Kidney (tissue), 22 donors: ENCODE measurements around the gene MYO7A. TPM values are rescaled to one million over a fixed set of nuclear protein-coding genes. Genes with fewer than 3 reads are reported as not detected.

ENCODE experiments used
- DNase-seq, 5 donors: peaks; one replicate each; pipeline ENCODE4 v3.0.0-alpha.2; 2013 to 2020
- FAIRE-seq: peaks from 2 replicates; lab custom pipeline; 2012; peaks lifted over from hg19 to GRCh38; lab: Jason Lieb, UNC
- H3K27ac ChIP-seq, 2 donors: one replicate each; pipeline ENCODE4 v1.7.0; 2013; ENCODE audit warnings: low read depth in 2 of 2, low read length in 2 of 2, inconsistent platforms in 1 of 2
- H3K27me3 ChIP-seq: one replicate; pipeline ENCODE4 v1.7.1; 2013; ENCODE audit warnings: low read length, inconsistent platforms; ENCODE audit not compliant: control insufficient read depth, insufficient read depth
- H3K36me3 ChIP-seq, 3 donors: one replicate each; pipeline versions ENCODE4 v1.7.0 to v1.7.1; 2013; ENCODE audit warnings: low read length in 3 of 3, control low read depth in 1 of 3, inconsistent platforms in 1 of 3; ENCODE audit not compliant: insufficient read depth in 3 of 3, control insufficient read depth in 2 of 3
- H3K4me1 ChIP-seq, 3 donors: one replicate each; pipeline versions ENCODE4 v1.7.0 to v1.7.1; 2013; ENCODE audit warnings: low read length in 3 of 3, inconsistent platforms in 1 of 3, low read depth in 1 of 3; ENCODE audit not compliant: control insufficient read depth in 2 of 3, insufficient read depth in 2 of 3
- H3K4me3 ChIP-seq, 3 donors: one replicate each; pipeline versions ENCODE4 v1.7.0 to v1.8.1; 2013; ENCODE audit warnings: low read length in 3 of 3, control low read depth in 1 of 3, inconsistent platforms in 1 of 3
- H3K9ac ChIP-seq, 3 donors: one replicate each; pipeline versions ENCODE4 v1.7.0 to v1.7.1; 2013; ENCODE audit warnings: low read length in 3 of 3, control low read depth in 1 of 3, inconsistent platforms in 1 of 3
- H3K9me3 ChIP-seq, 3 donors: one replicate each; pipeline versions ENCODE4 v1.7.0 to v1.7.1; 2013; ENCODE audit warnings: low read length in 3 of 3, control low read depth in 1 of 3, inconsistent platforms in 1 of 3; ENCODE audit not compliant: control insufficient read depth in 2 of 3, insufficient read depth in 1 of 3
- CTCF ChIP-seq: IDR thresholded peaks from 3 replicates; pipeline ENCODE4 v1.5.1; 2012; ENCODE audit warnings: mild to moderate bottlenecking, moderate library complexity, borderline replicate concordance; ENCODE audit not compliant: insufficient read depth; ENCODE audit errors: extremely low read depth
- intact Hi-C: fragments of 100-400 bp; cut with DNase I; formaldehyde crosslinking; loops from one replicate; pipeline ENCODE4 v1.11.1; 2022
- long read RNA-seq, 10 donors: library from polyadenylated mRNA in 1 of 10; unstranded in 1 of 10; transcript quantifications; one replicate each; pipeline ENCODE4 v2.0.0 and lab custom pipeline, GENCODE V29; 2021 to 2026
- polyA plus RNA-seq: library from polyadenylated mRNA; stranded (reverse); fragments of 350-450 nt; fragmentation: Illumina TruSeq; extraction: RNeasy Lipid Tissue Mini Kit (QIAGEN cat#74804); gene quantifications from one replicate; pipeline ENCODE4 v1.2.3, GENCODE V29; 2014; ENCODE audit warnings: low read depth, low replicate concordance; ENCODE audit not compliant: insufficient read depth
- total RNA-seq: library from RNA; stranded (reverse); fragmentation: NEBNext Ultra II Directional; extraction: Animal tissue kit (Norgen Biotek cat#: 25700); gene quantifications from one replicate; pipeline ENCODE4 v1.2.1, GENCODE V29; 2021
- donor health status: control.
- donor health status: control.
- donor health status: control.
- donor health status: control.
- donor health status: control.
- donor health status: DM: yes; HTN: yes; CAD: no.
- donor health status: Normal renal cell carcinoma (clear cell type).

The MYO7A gene
- total RNA-seq (10.7 TPM), polyA plus RNA-seq (6.1 TPM)
- long read RNA-seq, donor 1 = 0 reads
- long read RNA-seq, donor 2 = 0 reads
- long read RNA-seq, donor 3 = 0 reads
- long read RNA-seq, donor 4 = 0 reads
- long read RNA-seq, donor 5 = 0 reads
- long read RNA-seq, donor 6 = 0 reads
- long read RNA-seq, donor 7, partial matches to known transcripts = 4 of 7 reads
- long read RNA-seq, donor 7, other reads (novel, unspliced or antisense) = 3 of 7 reads
- long read RNA-seq, donor 8 = 0 reads
- long read RNA-seq, donor 9 = 0 reads
- long read RNA-seq, donor 10 = 0 reads

- no peaks in the 10 kb centered on the region for H3K27me3 ChIP-seq
- intact Hi-C loops = no loop called here
These were observed at the start of gene MYO7A for GRCh38 chr11:77127920-77128691. TSS of gene MYO7A (plus strand) at chr11:77128246. CDS start at chr11:77130635, 2,389 bp downstream.

GRCh38 chr11:77079666-77080065, 48.4 kb upstream of the MYO7A start:
- no peak overlapping the region for H3K27ac ChIP-seq
- no peak overlapping the region for H3K4me3 ChIP-seq
- intact Hi-C loops = no loop called here
- H3K36me3 ChIP-seq = no peaks in the 10 kb centered on the region
- DNase-seq (no peak), FAIRE-seq (no peak)
- H3K4me1 ChIP-seq = peaks cover 0 to 10% (median 9%) of the 10 kb centered on the region in 3 donors
- no peaks in the 10 kb centered on the region for H3K9me3 ChIP-seq
- no peaks in the 10 kb centered on the region for H3K27me3 ChIP-seq
- H3K9ac ChIP-seq = no peak overlapping the region
- no peak for TF ChIP-seq CTCF

More at GRCh38 chr11:77127920-77128691, at the start of gene MYO7A:
- no peak for TF ChIP-seq CTCF
- Histone ChIP-seq H3K4me1 (peaks cover 0 to 26% (median 20%) of the 10 kb centered on the region in 3 donors), H3K9ac (peak within 1 kb of the TSS in 1 of 3 donors; percentile 40), H3K27ac (no peak within 1 kb of the TSS), H3K9me3 (no peaks in the 10 kb centered on the region), H3K36me3 (no peaks in the 10 kb centered on the region), H3K4me3 (peak within 1 kb of the TSS in 2 of 3 donors; percentile 42 to 64)
- DNase-seq (peak; percentile 91 to 96 (median 93)), FAIRE-seq (no peak)

- Histone ChIP-seq H3K9ac (no peak overlapping the region), H3K9me3 (no peaks in the 10 kb centered on the region), H3K4me3 (no peak overlapping the region), H3K36me3 (no peaks in the 10 kb centered on the region), H3K27me3 (no peaks in the 10 kb centered on the region), H3K27ac (no peak overlapping the region), H3K4me1 (peaks cover 0 to 9% (median 9%) of the 10 kb centered on the region in 3 donors)
- intact Hi-C loops = no loop called here
- no peak for FAIRE-seq
- no peak for TF ChIP-seq CTCF
- peak in 1 of 5 donors; percentile 28 for DNase-seq
These were observed 47.3 kb upstream of the MYO7A start for GRCh38 chr11:77080643-77081210.
